CD4-positive, alpha-beta T cell treated with Interleukin-15 for 1 hour (primary cell): ENCODE data around the gene PPFIA3.
"Not testable (repeated sequence)": the region's sequence is repeated elsewhere in the genome, so short reads cannot be mapped to it uniquely, and the experiment has no call there.

ENCODE experiments used
- DNase-seq: peaks from one replicate; pipeline ENCODE4 v3.0.0-alpha.2; 2020

Gene PPFIA3

GRCh38 chr19:49151267-49152118 is 32.1 kb downstream of the PPFIA3 start:
- DNase-seq: peak; percentile 20

- DNase-seq: no peak
These were observed 32.8 kb downstream of the PPFIA3 start for GRCh38 chr19:49152119-49152550.

GRCh38 chr19:49153167-49153809 is 33.9 kb downstream of the PPFIA3 start:
- no peak for DNase-seq

DNA sequence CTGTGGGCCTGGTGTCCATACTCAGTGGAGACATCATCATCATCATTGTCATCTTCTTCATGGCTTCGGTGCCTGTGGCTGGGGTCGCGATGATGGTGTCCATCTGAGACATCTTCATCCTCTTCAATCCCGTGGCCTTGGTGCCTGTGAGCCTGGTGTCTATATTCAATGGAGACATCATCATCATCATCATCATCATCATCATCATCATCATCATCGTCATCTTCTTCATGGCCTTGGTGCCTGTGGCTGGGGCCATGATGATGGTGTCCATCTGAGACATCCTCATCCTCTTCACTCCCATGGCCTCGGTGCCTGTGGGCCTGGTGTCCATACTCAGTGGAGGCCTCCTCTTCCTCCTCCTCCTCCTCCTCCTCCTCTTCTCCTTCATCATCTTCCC is 34.9 kb downstream of the PPFIA3 start:
- no peak for DNase-seq

GRCh38 chr19:49155005-49155819 is 35.9 kb downstream of the PPFIA3 start, which contains the start of gene HRC:
Gene HRC, minus strand, starts transcription at chr19:49155396. Its CDS starts 159 bp downstream, at chr19:49155237.
- no peak for DNase-seq

DNA sequence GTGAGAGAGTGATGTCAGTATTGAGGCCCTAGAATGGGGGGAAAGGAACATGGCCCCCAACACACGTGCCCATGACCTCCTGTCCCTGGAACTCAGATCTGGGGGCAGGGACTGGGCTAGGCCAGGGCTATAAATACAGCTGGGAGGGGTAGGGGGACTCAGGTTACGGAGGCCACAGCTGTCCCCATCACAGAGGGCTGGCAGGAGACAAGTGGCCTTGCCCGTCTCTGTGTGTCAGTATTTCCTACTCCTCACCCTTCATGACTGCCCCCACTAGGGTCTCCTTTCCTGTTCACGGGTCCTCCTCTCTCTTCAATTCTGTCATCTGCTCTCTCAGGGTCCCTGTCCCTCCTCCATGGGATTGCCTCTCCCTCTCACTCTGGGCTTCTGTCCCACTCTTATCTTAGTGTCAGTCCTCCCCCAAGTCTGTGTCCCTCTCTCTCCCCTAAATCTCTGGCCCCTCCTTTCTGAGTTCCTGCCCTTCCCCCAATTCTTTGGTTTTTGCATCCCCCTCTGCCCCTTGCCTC is 36.5 kb downstream of the PPFIA3 start:
- no peak for DNase-seq

DNA sequence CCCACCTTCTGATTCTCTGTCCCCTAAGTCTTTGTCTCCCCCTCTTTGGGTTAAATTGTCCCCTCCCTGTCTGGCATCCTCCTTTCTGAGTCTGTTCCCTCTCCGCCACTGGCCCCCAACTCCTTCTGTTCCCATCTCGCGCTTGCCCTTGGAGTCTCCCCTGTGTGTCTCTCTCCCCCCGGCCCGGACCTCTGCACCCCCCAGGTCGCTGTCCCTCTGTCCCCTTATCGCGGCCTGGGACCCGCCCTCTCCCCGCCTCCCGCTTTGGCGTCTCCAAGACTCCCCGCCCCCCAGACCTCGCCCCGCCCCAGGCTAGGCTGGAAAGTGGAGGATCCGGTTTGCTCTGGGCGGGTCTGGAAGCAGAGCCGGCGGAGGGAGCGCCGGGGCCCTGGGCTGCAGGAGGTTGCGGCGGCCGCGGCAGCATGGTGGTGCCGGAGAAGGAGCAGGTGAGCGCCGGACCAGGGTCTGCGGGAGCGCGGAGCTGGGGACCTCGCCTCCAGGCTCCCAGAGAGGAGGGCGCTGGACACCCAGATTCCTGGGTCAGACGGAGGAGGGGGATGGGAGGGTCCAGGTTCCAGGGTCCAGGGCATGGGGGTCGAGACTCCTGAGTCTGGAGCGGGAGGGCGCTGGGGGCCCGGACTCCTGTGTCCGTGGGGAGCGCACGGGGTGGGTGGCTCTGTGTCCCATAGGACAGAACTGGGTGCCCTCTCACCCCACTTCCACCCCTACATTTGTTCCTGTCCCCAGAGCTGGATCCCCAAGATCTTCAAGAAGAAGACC is 38.3 kb downstream of the PPFIA3 start, which contains the start of gene TRPM4:
TSS of gene TRPM4 (plus strand) at position 348 of the 780 bp plus-strand sequence. CDS start at position 423, 75 bp downstream.
- peak; percentile 43 for DNase-seq

DNA sequence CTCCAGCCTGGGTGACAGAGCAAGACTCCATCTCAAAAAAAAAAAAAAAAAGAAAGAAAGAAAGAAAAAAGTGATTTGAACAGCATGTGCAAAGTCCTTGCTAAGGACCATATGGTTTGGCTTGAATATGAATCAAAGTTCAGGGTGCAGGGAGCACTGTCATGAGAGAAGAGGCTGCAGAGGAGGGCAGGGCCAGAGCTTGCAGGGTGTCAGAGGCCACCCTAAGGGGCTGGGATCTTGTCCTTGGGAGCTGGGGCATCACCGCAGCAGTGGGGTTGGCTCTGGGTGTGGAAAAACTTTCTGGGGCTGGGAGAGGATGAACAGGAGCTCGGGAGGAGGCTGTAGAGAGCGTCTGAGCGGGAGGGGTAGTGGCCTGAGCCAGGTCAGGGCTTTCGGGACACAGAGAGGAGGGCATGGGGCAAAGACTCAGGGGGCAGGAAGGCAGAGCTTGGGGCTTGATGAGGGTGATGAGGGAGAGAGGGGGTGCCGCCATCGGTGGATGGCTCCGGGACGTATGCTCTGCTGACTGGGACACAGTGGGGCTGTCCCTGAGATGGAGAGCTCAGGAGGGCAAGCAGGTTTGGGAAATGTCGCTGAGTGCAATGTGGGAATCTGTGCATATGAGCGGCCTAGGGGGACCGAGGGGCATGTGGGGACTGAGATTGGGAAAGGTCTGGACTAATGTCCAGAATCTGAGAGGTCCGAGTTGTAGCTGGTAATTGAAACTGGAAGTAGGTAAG is 41.3 kb downstream of the PPFIA3 start:
- DNase-seq: no peak

- DNase-seq: no peak
These were observed 42.6 kb downstream of the PPFIA3 start for GRCh38 chr19:49161987-49162386.

DNA sequence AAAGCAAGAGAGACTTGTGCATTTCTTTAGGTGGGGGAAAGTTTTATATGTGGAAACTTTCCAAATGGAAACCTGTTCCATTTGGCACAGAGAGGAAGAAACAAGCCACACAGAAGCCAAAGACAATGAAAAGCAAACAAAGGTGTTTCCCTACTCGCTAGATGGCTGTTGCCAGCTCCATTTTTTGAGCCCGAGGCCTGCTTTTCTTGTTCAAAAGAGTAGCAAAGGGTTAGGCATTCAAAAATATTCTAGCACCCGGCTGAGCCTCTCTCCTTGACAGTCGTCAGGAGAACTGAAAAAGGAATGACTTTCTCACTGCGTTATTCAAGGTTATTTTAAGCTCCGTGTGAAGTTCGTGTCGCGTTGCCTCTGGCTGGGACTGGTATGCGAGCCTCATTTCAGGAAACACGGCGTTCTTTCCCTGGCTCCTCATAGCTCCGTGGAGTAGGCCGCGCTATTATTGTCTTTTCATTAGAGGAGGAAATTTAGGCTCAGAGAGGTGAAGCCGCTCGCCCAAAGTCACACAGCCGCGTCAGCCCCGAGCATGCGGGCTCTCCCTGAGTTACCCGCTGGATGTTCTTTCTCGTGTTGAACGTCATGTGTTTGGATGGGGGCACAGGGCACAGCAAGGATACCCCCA is 45.9 kb downstream of the PPFIA3 start:
- DNase-seq: no peak

DNA sequence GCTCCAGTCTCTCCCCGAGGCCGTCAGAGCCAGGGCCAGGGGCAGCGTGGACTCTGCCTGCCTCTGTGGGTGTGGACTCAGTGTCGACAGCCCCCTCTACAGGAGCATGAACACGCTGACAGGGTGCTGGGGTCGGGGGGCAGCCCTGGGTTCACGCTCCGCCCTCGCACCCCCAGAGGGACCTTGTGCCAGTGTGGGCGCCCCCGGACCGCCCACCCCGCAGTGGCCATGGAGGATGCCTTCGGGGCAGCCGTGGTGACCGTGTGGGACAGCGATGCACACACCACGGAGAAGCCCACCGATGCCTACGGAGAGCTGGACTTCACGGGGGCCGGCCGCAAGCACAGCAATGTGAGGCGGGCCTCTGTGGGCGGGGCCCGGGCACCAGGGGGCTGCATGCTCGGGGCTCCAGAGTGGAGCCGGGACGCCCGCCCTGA is 46.5 kb downstream of the PPFIA3 start:
- DNase-seq: no peak

DNA sequence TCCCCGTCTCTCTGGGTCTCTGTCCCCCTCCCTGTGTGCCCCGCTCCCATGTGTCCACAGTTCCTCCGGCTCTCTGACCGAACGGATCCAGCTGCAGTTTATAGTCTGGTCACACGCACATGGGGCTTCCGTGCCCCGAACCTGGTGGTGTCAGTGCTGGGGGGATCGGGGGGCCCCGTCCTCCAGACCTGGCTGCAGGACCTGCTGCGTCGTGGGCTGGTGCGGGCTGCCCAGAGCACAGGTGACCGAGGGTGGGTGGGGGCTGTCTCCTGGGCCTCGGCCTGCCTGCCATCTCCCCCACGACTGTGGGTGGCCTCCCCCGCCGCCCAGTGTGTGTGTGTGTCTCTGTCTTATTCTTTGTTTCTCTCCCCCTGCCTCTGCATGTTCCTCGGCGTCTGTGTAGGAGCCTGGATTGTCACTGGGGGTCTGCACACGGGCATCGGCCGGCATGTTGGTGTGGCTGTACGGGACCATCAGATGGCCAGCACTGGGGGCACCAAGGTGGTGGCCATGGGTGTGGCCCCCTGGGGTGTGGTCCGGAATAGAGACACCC is 48.6 kb downstream of the PPFIA3 start:
- no peak for DNase-seq

DNA sequence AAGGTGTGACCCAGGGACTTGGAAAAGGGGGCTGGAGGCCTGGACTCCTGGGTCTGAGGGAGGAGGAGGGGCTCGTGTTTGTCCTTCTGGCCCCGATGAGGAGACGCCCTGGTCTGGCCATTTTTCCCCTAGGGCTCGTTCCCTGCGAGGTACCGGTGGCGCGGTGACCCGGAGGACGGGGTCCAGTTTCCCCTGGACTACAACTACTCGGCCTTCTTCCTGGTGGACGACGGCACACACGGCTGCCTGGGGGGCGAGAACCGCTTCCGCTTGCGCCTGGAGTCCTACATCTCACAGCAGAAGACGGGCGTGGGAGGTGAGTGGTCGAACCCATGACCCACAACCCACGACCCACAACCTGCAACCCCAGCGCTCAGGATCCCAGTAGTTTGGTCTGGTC is 49.1 kb downstream of the PPFIA3 start:
- no peak for DNase-seq

DNA sequence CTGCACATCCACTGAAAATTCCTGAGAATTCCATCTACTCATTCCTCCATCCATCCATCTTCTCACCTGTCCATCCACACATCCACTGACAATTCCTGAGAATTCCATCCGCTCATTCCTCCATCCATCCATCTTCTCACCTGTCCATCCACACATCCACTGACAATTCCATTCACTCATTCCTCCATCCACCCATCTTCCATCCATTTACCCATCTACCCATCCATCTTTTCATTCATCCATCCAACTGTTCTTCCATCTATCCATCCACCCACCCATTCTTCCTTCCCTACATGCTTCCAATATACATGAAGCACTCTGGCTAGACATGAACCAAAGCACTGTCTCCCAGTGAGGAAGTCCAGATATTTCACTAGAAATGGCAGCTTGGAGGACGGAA is 53.9 kb downstream of the PPFIA3 start:
- no peak for DNase-seq

DNA sequence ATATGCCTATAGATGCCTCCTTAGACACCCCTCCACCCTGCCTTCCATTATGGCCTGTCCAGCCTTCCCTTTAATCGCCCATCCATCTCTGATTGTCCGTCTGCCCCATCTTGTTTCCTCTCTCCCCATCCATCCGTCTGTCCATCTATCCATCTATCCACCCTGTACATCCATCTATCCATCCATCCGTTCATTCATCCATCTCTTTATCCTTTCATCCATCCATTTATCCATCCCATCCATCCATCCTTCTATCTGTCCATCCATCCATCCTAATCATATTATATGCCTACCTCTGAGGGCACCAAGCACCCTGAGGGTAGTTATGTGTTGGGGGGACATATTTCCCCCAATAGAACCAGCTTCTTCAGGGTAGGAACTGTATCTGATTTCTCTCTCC is 61.3 kb downstream of the PPFIA3 start:
- DNase-seq: no peak

GRCh38 chr19:49182010-49182847 is 62.9 kb downstream of the PPFIA3 start:
- not testable (repeated sequence) for DNase-seq

DNA sequence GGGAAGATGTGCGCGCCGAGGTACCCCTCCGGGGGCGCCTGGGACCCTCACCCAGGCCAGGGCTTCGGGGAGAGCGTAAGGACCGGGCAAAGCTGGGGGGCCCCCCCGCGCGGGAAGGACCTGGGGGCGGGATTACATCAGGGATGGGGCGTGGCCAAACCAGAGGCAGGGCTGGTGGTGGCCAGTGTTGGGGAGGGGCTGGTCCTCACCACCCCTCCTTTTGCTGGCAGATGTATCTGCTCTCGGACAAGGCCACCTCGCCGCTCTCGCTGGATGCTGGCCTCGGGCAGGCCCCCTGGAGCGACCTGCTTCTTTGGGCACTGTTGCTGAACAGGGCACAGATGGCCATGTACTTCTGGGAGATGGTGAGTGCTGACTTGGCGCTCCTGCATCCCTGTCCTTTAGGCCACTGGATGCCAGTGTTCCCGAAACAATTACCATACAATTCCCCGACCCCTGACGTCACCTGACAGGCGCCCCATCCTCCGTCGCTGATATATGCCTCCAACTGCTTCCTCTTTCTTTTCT is 63.6 kb downstream of the PPFIA3 start:
- no peak for DNase-seq

GRCh38 chr19:49186108-49186507 is 66.8 kb downstream of the PPFIA3 start:
- DNase-seq: no peak

GRCh38 chr19:49188626-49189200 is 69.4 kb downstream of the PPFIA3 start:
- no peak for DNase-seq
